ENCODE measurements around the gene ERBB2. TPM values are rescaled to one million over a fixed set of nuclear protein-coding genes. Genes with fewer than 3 reads are reported as not detected.
A peak's percentile ranks its signal among the peaks of the same experiment; 100 is the strongest.

Gene ERBB2
- total RNA-seq, 2 donors from 2014 or later, result 110 to 133 TPM

GRCh38 chr17:39729280-39729851 lies 29.5 kb downstream of the ERBB2 start:
- no peaks in the 10 kb centered on the region for H3K27me3 ChIP-seq (ENCODE audit: control insufficient read depth, insufficient read depth, low read length, poor library complexity, severe bottlenecking)
- H3K4me1 ChIP-seq (ENCODE audit: control insufficient read depth, insufficient read depth, low read length), result no peaks in the 10 kb centered on the region
- H3K27ac Mint-ChIP-seq, result peak overlapping the region; percentile 88
- WGBS, 2 experiments (ENCODE audit: insufficient coverage in 1 of 2, insufficient read length in 1 of 2), result 83 to 92% methylated on average over 2 to 6 of the region's 6 CpGs
- no peaks in the 10 kb centered on the region for H3K9me3 Mint-ChIP-seq
- H3K9me3 ChIP-seq (ENCODE audit: control insufficient read depth, low read length), result no peaks in the 10 kb centered on the region
- peak overlapping the region; percentile 74 for H3K4me3 Mint-ChIP-seq
- H3K36me3 ChIP-seq (ENCODE audit: control insufficient read depth, insufficient read depth, low read length), result peaks cover 20% of the 10 kb centered on the region
- TF ChIP-seq CTCF (conservative IDR thresholded peaks at IDR 0.05), result no peak
- no peaks in the 10 kb centered on the region for H3K27me3 Mint-ChIP-seq (ENCODE audit: insufficient read depth)
- H3K4me1 Mint-ChIP-seq, result peaks cover 7% of the 10 kb centered on the region
- peak overlapping the region; percentile 74 for H3K9ac ChIP-seq (ENCODE audit: extremely low read depth, low read length, poor library complexity, severe bottlenecking)
- peak overlapping the region; percentile 83 for H3K4me3 ChIP-seq (ENCODE audit: low read length)
- H3K27ac ChIP-seq (ENCODE audit: low read depth, low read length), result no peak overlapping the region
- no peak for DNase-seq
- H3K36me3 Mint-ChIP-seq (ENCODE audit: low read depth), result peaks cover 32% of the 10 kb centered on the region

DNA sequence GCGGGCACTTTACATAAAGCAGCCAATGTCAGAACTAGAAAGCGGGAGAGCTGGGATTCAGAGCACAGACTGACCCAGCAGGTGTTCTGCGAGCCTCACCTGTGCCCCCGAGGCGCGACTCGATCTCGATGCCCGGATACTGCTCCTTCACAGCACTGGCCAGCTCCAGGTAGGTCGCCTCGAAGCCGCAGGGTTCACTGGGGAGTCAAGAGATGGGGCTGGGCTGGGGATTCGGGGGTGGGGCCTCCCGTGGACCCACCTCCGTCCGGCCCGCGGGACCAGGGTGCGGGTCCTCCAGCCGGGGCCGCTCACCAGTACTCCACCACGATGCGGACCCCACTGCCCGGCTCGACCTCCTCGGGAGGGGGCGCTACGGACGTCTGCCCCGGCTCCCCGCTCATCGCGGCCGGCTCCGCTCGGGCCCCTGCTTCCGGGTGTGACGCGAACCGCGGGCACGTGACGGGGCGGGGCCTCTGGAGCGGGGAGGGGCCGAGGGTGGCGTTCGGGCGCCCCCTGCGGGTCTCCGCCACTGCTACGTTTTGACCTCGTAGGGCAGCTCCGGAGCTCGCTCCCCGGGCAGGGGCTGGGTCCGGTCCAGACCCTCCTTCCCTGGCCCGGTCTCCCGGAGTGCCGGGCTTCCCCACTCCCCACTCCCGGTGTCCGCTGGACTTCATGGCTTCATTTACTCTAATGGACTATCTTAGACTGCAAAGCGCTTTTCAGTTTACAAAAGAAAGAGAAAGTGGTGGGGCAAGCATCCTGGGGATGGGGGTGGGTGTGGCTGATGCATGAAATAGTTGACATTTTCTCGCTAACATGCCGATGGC lies 30.4 kb downstream of the ERBB2 start, which contains the start of gene MIEN1:
MIEN1 (minus strand) TSS at position 438 of the 827 bp plus-strand sequence; CDS start at position 401, 37 bp downstream.
- peak; percentile 100 for DNase-seq
- Mint-ChIP-seq H3K27me3 (ENCODE audit: insufficient read depth) (no peaks in the 10 kb centered on the region), H3K4me1 (peaks cover 7% of the 10 kb centered on the region), H3K36me3 (ENCODE audit: low read depth) (peaks cover 23% of the 10 kb centered on the region), H3K9me3 (no peaks in the 10 kb centered on the region), H3K27ac (peak within 1 kb of the TSS; percentile 88), H3K4me3 (peak within 1 kb of the TSS; percentile 74)
- Histone ChIP-seq H3K9me3 (ENCODE audit: control insufficient read depth, low read length) (no peaks in the 10 kb centered on the region), H3K4me1 (ENCODE audit: control insufficient read depth, insufficient read depth, low read length) (no peaks in the 10 kb centered on the region), H3K27me3 (ENCODE audit: control insufficient read depth, insufficient read depth, low read length, poor library complexity, severe bottlenecking) (no peaks in the 10 kb centered on the region), H3K4me3 (ENCODE audit: low read length) (peak within 1 kb of the TSS; percentile 83), H3K27ac (ENCODE audit: low read depth, low read length) (no peak within 1 kb of the TSS), H3K9ac (ENCODE audit: extremely low read depth, low read length, poor library complexity, severe bottlenecking) (peak within 1 kb of the TSS; percentile 74), H3K36me3 (ENCODE audit: control insufficient read depth, insufficient read depth, low read length) (peaks cover 11% of the 10 kb centered on the region)
- peak; percentile 92 for TF ChIP-seq CTCF (conservative IDR thresholded peaks at IDR 0.05)
- WGBS, 2 experiments (ENCODE audit: insufficient coverage in 1 of 2, insufficient read length in 1 of 2), result 4 to 11% methylated on average over 18 to 65 of the region's 65 CpGs

DNA sequence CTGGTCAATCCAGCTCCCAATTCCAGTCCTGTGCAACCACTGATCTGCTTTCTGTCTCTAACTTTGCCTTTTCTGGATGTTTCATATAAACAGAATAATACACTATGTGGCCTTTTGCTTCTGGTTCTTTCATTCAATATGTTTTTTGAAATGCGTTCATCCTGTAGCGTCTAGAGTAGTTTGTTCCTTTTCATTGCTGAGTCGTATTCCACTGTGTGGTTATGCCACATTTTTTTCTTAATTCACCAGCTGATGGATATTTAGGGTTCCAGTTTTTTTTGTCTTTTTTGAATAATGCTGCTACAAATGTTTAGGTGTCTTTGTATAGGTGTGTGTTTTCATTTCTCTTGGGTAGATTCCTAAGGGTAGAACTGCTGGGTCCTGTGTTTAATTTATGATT lies 32.7 kb downstream of the ERBB2 start:
- DNase-seq, result no peak
- Mint-ChIP-seq H3K9me3 (no peaks in the 10 kb centered on the region), H3K4me1 (peaks cover 16% of the 10 kb centered on the region), H3K27ac (no peak overlapping the region), H3K27me3 (ENCODE audit: insufficient read depth) (no peaks in the 10 kb centered on the region), H3K4me3 (no peak overlapping the region), H3K36me3 (ENCODE audit: low read depth) (peaks cover 3% of the 10 kb centered on the region)
- TF ChIP-seq CTCF (conservative IDR thresholded peaks at IDR 0.05), result no peak
- no peak overlapping the region for H3K9ac ChIP-seq (ENCODE audit: extremely low read depth, low read length, poor library complexity, severe bottlenecking)
- no peak overlapping the region for H3K27ac ChIP-seq (ENCODE audit: low read depth, low read length)
- H3K9me3 ChIP-seq (ENCODE audit: control insufficient read depth, low read length), result no peaks in the 10 kb centered on the region
- 99 to 100% methylated on average over 2 to 3 of the region's 3 CpGs for WGBS, 2 experiments (ENCODE audit: insufficient coverage in 1 of 2, insufficient read length in 1 of 2)
- H3K27me3 ChIP-seq (ENCODE audit: control insufficient read depth, insufficient read depth, low read length, poor library complexity, severe bottlenecking), result no peaks in the 10 kb centered on the region
- no peaks in the 10 kb centered on the region for H3K36me3 ChIP-seq (ENCODE audit: control insufficient read depth, insufficient read depth, low read length)
- H3K4me3 ChIP-seq (ENCODE audit: low read length), result no peak overlapping the region
- H3K4me1 ChIP-seq (ENCODE audit: control insufficient read depth, insufficient read depth, low read length), result no peaks in the 10 kb centered on the region
